Activated CD4-positive, CD25-positive, alpha-beta regulatory T cell treated with anti-CD3 and anti-CD28 coated beads, Interleukin-2, amount 50 U/mL, for 72 hours (primary cell): ENCODE data around the gene CPD.
A peak's percentile ranks its signal among the peaks of the same experiment; 100 is the strongest.

Experiments
- DNase-seq: peaks from one replicate; pipeline ENCODE4 v3.0.0; 2021

The CPD gene

DNA sequence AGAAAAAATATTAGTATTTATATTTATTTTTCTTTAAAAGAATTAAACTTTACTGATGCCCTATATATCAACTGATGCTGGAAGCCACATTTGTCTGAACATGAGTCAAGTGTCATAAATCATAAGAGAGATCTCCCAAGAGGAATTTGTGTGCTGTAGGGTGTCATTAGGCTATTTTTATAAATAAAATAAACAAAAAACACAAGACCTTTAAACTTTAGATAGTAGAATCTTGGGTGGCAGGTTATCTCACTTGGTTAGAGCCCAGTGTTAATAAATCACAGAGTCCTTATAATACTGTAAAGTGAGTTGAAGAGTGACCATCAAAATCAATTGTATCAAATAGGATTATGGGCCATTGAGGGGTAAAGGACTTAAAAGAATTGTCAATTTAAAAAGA, 21.3 kb upstream of the CPD start:
- no peak for DNase-seq

DNA sequence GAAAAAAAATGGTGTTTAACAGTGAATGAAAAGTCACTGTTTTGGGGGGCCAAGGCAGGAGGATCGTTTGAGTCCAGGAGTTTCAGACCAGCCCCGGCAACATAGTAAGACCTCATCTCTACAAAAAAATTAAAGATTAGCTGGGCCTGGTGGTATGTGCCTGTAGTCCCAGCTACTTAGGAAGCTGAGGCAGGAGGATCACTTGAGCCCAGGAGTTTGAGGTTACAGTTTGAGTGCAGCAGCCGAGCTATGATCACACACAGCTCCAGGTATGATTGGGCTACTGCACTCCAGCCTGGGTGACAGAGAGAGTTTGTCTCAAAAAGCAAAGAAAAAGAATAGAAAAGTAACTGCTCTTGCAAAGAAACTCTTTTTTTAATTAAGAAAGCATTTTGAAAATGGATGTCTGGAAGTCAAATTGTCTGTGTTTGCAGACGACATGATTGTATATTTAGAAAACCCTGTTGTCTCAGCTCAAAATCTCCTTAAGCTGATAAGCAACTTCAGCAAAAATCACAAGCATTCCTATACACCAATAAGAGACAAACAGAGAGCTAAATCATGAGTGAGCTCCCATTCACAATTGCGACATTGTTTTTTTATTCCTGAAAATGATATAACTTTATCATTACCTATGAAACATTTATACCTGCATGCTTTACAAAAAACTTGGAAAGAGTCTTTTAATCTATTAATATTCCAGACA, 20.5 kb upstream of the CPD start:
- no peak for DNase-seq

DNA sequence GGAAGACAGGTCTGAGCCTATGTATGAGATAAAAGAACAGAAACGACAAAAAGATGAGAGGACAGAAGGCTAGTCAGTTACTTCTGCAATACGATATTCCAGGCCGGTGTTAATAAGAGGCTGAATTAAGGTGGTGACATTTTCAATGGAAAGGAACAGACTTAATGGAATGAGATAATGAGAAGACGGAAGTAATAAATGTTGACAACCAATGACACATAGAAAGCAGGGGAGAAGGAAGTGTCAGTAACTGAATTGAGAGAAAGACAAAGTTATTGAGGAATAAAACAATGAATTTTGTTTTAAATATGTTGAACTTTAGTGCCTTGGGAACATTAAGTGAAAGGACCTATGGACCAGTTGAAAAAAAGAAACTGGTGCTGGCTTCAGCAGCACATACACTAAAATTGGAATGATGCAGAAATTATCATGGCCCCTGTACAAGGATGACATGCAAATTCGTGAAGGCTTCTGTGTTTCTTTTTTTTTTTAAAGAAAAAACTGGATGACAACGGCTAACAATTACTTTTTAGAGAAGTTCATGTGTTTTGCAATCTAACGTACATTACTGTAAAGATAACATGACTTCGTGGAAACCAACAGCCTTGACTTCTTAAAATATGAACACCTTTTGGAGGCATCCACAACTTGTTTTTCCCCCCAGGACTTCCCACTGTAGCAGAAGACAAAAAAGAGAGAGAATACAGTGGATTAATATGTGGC, 18.5 kb upstream of the CPD start:
- no peak for DNase-seq

DNA sequence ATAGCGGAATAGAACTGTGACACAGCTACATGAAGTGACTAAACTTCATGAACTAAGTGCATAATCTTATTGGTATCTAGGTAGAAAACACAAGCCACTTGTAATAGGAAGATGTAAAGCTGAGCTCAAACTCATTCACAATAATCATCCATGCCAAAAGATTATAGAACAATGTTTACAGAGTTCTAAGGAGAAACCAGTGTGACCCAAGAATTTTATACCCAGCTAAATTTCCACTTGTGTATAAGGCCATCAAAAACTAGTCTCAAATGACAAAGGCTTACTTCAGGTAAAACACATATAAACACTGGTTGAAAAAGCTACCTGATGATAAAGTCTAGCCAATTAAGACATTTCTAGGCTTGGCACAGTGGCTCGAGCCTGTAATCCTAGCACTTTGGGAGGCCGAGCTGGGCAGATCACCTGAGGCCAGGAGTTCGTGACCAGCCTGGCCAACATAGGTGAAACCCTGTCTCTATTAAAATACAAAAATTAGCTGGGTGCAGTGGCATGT, 16.9 kb upstream of the CPD start:
- DNase-seq = no peak

DNA sequence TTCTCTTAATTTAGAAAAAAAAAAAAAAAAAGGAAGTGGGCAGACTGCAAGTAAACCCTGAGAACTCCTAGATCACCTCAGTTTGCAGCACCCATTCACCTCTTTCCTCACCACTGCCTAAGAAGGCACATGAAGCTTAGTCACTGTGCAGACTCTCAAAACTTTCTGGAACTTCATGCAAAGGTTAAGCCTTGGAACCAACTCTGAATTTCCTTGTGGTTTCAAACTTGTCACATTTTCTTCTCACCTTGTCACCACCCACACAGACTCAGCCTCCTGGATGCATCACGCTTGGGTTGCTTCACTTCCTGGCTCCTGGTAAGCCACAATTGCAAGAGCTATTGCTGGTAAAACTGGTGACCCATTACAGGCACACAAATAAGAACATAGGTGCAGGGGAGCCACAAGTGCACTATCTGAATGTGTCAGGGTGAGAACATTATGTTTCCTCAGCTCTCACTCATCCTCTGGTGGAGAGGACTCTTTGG, 15.0 kb upstream of the CPD start:
- DNase-seq = peak; percentile 62

DNA sequence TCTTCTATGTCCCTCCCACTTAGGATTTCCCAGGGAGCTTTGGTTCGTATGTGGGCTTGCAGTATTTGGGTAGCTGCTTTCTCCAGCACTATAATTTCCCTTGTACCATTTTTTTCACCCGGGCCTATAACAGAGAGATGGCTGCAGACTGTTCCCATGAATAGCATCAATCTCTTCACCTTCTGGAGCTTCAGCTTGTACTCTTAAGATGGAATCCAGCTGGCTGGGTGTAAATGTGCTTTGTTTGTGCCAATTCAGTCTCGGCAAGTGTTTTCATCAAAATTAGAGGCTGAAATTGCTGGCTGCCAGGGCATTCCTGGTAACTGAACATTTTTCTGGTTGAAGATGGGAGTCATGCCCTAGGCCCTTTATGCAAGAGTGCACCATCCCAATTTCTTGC, 12.2 kb upstream of the CPD start:
- DNase-seq = no peak

DNA sequence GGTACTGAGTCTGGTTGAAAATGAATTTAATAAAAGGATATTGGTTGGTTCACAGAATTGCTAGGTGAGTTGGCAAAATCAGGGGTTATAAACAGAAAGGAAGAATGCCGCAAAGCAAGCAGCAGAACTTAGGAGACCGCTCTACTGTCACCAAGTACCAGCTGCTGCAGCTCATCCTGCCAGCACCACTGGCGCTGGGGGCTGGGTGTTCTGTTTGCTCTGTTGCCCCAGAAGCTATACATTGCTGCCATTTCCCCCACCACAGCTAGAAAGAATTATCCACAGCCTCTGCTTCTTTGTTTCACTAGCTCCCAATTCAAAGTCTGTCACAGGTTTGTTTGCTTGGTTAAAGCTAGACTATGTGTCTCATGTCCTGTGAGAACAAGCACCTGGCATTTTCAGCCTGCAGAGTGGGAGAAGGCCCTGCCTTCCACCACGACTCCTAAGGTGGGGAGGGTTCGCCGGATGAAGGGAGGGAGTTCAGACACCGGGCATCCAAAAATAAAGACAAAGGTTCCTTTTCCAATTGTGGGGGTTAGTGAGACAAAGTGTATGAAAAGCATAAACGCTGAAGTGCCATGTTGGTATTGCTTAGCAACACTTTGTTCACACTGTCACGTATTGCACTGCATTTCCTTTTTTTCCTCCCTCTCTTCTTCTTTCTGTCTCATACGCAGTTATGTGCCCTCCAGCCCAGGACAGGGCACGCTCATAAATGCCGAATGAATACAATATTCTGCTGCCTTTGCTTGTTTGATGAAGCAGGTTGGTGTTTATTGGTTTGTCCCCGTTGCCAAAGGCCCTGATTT, 9.6 kb upstream of the CPD start:
- DNase-seq = no peak

DNA sequence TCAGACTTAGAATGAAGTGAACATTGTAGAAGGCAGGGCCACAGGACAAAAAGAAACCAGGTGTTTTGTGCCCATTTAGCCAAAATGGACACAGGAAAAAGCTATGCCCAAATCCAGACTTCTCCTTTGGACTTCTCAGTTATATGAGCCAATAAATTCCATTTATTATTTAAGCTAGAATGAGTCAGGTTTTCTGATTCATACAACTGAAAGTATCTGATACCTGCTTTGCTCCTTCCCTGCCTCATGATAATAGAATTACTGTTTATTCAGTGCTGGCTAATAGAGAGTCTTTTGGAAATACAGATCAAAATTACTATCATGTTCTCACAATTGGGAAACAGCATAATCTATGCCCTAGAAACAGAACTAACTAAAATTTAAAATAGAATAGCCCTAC, 8.7 kb upstream of the CPD start:
- DNase-seq = no peak

DNA sequence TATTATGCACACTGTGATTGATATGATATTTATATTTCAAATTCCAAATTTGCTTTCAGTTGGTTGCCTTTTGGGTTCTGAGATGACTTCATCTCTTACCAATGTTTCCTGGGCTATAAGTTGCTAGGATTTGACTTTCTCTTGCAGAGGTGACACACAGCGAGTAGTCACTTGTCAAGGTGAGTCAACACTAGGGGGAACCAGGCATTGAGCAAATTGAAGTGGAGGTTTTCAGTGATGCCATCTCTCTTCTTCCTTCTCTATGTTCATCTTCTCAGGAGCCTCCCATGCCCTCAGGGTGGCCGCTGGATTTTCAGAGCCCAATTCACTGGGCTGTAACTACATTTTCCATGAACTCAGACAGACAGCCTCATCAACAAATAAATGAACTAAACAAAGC, 6.0 kb upstream of the CPD start:
- DNase-seq = no peak

DNA sequence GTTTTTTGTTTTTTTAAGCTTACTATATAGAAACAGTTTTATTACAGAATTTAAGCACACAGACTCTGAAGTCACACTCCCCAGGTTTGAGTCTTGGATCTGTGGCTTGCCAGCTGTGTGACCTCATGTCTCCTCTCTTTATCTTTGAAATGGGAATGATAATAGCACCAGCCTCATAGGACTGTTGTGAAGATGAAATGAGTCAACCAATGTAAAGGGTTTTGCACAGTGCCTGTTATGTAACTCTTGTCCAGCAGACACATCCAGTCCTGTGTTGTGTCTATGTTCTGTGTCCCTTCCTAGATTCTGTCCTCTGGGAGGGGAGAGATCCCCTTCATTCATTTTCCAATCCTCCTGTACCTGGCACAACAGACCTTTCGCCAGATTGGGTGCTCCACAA, 3.1 kb upstream of the CPD start:
- no peak for DNase-seq

DNA sequence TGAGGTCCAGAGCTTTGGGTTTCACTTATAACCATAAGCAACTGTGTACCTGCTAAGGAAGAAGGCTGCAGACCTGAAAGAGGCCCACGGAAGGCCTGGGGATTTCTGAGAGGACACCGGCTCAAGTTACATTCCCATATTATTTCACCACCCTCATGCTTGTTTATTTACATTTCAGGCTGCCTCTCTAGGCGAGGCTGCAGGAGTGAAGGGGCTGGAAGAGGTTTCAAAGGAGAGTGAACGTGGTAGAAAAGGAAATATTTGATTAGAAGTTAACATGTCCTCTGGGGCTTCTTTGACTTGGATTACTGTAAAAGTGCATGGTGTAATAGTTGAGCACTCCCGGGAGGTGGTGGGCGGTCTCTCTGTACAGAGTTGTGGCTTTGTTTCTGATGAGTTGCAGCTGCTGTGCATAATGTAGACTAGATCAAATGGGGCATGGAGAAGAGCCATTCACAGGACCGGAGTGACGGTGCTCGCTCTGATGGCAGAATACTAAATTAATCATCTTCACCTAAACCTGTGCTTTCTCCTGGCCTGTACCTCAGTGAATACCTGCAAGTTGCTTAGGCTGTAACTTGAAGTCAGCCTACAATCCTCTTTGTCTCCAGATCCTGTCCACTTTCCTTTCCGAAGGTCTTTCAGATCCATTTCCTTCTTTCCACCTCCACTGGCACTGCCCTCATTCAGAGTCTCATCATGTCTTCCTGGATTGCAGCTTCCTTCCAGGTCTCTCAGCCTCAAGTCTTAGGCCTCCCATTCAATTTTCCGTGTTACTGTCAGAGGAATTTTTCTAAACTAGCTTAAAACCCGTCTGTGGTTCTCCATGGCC, 1.9 kb upstream of the CPD start:
- DNase-seq = no peak

DNA sequence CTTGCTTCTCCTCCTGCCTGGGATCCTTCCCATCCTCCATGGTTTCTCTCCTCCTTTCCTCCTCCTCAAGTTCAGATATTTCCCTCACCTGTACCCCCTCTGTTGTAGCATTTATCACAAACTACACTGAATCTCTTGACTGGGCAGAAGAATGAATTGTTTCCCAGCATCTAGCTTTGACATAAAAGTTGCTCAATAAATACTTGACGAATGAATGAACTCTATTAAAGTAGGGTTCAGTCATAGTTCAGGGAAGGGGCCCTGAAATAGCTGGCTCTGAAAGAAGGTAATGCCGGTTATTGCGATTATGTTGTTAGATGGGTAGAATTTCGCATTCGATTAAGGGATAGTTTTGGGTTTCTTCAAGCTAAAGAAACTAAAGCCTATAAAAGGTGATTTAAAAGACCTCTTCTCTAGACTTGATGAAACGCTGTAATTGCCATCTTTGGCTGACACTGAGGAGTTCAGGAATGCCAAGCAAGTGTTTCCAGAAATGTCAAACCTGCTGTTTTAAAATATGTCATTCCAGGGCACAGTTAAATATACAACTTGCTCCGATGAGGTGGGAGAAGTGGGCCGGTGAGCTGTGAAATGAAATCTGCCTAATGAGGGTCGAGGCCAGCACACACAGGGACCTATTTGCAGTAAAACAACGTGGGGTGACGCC, 1.0 kb upstream of the CPD start:
- no peak for DNase-seq

DNA sequence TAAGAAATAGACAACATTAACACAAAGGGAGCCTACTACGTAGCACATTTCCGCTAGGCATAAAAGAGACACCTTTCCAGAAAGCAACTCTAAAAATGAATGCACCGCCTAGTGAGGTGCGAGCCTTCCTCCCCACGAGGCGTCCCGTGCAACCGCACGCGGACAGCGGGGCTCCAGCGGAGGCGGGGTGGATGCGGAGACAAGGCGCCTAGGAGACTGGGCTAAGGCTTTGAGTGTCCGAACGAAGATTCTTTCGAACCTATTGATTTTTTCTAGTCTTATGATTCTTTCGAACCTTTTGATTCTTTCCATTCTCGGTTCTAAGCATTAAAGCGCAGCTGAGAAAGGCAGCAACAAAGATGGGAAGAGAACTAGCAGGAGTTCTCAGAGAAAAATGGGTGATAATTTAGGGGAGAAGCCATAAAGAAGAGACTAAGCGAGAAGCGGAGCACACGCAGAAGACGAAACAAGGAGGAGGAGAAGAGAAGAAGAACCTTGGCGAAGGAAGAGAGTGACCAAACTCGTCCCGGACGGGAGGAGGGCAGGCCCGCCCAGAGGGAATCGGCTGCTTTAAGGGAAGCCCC, 394 bp upstream of the CPD start:
- DNase-seq = peak; percentile 52

DNA sequence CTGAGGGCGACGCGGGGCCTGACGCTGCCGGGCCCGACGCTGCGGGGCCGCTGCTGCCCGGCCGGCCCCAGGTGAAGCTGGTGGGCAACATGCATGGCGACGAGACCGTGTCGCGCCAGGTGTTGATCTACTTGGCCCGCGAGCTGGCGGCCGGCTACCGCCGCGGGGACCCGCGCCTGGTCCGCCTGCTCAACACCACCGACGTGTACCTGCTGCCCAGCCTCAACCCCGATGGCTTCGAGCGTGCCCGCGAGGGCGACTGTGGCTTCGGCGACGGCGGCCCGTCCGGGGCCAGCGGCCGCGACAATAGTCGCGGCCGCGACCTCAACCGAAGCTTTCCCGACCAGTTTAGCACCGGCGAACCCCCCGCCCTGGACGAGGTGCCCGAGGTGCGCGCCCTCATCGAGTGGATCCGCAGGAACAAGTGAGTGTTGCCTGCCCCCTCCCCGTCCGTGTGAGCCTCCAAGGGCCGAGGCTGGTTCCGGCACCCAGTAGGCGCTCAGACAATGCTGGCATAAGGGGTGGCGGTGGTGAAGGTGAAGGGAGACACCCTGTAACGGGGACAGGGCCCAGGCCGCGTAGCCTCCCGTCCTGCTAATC, 676 bp downstream of the CPD start:
- DNase-seq = peak; percentile 56

DNA sequence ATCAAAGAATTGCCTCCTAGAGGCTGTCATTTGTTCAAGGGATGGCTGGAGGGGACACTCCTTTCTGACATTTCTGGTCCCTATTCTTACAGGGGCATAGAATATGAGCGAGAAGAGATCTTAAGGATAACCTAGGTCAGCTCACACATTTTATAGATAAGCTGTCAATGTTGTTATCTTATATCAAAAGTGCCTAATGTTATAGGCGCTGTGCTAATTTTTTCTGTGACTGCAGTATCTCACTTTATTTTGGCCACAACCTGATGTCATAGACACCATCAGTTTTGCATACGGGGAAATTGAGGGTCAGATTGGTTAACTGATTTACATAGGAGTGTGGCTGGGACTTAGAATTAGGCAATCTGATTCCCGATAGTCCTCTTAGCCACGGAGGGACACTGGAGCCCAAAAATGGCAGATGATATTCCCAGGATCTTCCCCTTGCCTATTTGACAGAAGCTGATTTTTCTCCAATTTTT, 1.2 kb downstream of the CPD start:
- DNase-seq = no peak

DNA sequence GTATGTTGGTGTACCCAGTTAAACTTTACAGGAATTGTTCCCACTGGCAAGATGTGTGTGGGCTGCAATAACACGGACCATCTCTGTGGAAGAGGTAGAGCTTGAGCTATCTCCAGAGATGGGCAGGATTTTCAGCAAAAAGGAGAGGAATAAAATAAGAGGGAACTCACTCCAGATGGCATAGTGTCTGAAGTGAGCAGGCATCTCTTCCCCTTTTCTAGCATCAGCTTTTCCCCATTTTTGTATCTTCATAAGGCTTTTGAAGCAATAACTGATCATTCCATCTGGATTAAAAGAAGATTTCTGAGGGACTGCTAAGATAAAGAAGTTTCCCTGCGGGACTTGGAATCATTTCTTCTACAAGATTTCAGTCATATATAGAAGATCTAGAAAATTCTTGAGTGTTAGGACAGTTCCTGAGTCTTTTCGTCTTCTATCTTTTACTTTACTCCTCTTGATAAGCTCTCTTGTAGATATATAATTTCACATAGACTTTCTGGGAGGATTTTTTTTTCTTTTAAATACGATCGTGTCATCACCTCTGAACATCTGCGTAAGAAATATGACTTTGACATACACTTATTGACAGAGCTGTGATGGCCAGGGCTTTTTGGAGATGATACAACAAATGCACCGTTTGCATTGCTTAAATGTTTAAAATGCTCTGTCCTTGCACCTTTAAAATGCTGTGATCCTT, 2.1 kb downstream of the CPD start:
- DNase-seq = no peak

DNA sequence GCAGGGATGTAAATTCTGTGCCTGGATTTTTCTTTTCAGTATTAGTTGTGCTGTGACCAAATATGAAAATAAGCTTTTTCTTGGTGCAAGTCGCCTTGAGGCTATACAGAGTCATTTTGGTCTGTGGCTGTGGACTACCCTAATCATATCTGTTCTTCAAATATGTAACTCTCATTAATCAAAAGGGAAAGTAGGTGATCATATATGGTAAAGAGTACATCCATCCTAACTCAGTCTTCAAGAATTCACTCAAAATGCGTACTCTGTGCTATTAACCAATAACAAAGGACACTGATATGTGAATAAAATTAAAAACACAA, 2.6 kb downstream of the CPD start:
- DNase-seq = no peak

DNA sequence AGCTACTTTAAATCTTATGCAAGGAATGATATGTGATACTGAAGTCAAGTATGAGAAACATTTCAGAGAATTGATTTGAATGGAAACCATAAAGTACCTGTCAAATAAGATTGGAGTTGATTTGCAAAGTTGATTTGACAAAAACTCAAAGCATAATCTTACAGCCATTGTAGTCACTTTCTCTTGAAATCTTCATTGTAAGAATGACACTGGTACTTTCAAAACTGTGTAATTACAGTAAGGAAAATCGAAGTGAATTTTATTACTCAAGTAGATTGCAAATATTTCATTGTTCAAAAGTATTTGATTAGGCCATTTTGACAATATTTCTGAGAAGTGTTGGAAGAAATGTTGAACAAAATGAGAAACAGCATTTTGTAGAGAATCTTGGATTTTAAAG, 3.6 kb downstream of the CPD start:
- DNase-seq = no peak

DNA sequence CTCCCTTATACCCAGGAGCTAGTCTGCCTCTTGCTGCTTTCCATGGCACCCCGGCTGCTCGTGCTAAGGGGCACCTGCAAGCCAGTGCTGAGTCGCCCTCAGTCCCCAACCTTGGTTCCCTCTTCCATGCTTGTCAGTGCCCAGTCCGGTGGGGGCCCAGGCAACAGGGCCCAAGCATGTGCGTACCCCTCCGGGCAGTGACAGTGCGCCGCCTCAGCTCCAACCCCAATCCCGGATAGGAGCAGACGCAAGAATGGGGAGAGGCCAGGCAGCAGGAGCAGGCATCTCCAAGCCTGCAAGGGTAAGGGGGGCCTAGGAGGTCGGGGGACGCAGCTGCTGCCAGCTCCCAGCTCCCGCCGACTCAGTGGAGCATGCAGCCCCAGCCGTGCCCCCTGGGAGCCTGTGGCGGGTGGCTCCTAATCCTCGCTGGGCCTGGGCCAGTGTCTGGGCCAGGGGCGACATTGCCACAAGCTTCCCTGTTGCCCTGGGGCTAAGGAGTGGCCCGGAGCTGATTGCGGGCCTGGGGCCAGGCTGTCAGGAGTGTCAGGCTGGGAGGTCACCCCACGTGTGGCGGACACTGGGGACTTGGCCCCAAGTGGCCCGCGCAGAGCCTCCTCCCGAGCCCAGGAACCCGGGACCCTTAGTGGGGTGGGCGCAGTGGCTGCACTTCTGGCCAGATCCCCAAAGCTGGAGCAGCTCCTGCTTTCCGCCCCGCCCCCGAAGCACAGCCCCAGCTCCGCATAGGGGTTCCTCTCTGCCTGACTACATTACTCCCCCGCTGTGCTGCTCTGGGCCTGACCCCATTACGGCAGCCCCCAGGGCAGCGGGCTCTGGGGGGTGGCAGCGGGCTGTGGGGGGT, 9.8 kb downstream of the CPD start:
- DNase-seq = no peak
